HepG2 (cell line): Measurements from ENCODE around the gene CFAP119. TPM values are rescaled to one million over a fixed set of nuclear protein-coding genes. Genes with fewer than 3 reads are reported as not detected.

Experiments
- ATAC-seq: fragments of 200-7000 bp; cut with Tn5 transposase; 3 replicates; pipeline ENCODE4 v1.9.1; 2020; ENCODE audit warnings: mild to moderate bottlenecking, moderate library complexity
- BruUV-seq: library from RNA; stranded (reverse); fragments of 400-500 nt; replicated peaks from 2 replicates; lab custom pipeline; 2021; lab: Mats Ljungman, UMichigan
- CTCF ChIA-PET: fragments of 300-600 bp; formaldehyde crosslinking; extraction: SDS; loops from one replicate; lab custom pipeline; 2021; ENCODE audit warnings: low total read pairs, inconsistent platforms, low intra/inter-chr PET ratio; lab: Yijun Ruan, JAX
- POLR2A ChIA-PET: fragments of 350-600 bp; sonication (Branson Sonifier 250); formaldehyde crosslinking; loops from one replicate; lab custom pipeline; 2020; ENCODE audit warnings: antibody characterized with exemption, inconsistent platforms; lab: Yijun Ruan, JAX
- DNase-seq: peaks from one replicate; pipeline ENCODE4 v3.0.0-alpha.2; 2015; ENCODE audit warnings: low spot score
- FAIRE-seq: peaks from 3 replicates; lab custom pipeline; 2011; peaks lifted over from hg19 to GRCh38; lab: Jason Lieb, UNC
- H2AFZ ChIP-seq: one replicate; pipeline ENCODE4 v1.6.1; 2011; ENCODE audit warnings: low read length, inconsistent platforms
- H3K27ac ChIP-seq: fragments of 300-600 bp; 3 replicates; pipeline ENCODE4 v1.8.0; 2011; ENCODE audit warnings: mixed run types, mild to moderate bottlenecking, mixed read lengths, low read length, inconsistent platforms; ENCODE audit not compliant: insufficient read depth; ENCODE audit errors: extremely low read length
- H3K27me3 ChIP-seq, 2 experiments: fragments of 200-600 bp in 1 of 2; 2 replicates in 1 of 2; 3 replicates in 1 of 2; pipeline versions ENCODE4 v1.6.0 to v1.8.0; 2011; ENCODE audit warnings: low read length in 2 of 2, mild to moderate bottlenecking in 2 of 2, moderate library complexity in 2 of 2, inconsistent platforms in 1 of 2; ENCODE audit not compliant: insufficient read depth in 2 of 2, control insufficient read depth in 1 of 2
- H3K36me3 ChIP-seq, 2 experiments: fragments of 200-600 bp in 1 of 2; replicated peaks in 1 of 2; 2 replicates in 1 of 2; 3 replicates in 1 of 2; pipeline versions ENCODE4 v1.5.1 to v1.8.0; 2011; ENCODE audit warnings: low read length in 2 of 2, inconsistent platforms in 1 of 2; ENCODE audit not compliant: insufficient read depth in 2 of 2, control insufficient read depth in 1 of 2
- H3K4me1 ChIP-seq: 2 replicates; pipeline ENCODE4 v1.5.1; 2012; ENCODE audit warnings: low read length, inconsistent platforms; ENCODE audit not compliant: insufficient read depth
- H3K4me2 ChIP-seq: 2 replicates; pipeline ENCODE4 v1.6.0; 2011; ENCODE audit warnings: low read depth, low read length, inconsistent platforms
- H3K4me3 ChIP-seq, 3 experiments: fragments of 200-600 bp in 1 of 3; sonication (generic), shearing (Covaris generic) in 1 of 3; replicated peaks in 1 of 3; 2 replicates each; pipeline ENCODE4 v1.5.1; 2011 to 2016; ENCODE audit warnings: low read length in 3 of 3, inconsistent platforms in 2 of 3, low read depth in 2 of 3, mild to moderate bottlenecking in 2 of 3, control low read depth in 1 of 3, mixed read lengths in 1 of 3; ENCODE audit not compliant: insufficient read depth in 1 of 3
- H3K79me2 ChIP-seq: one replicate; pipeline ENCODE4 v1.6.1; 2011; ENCODE audit warnings: low read length, inconsistent platforms; ENCODE audit not compliant: insufficient read depth
- H3K9ac ChIP-seq: 2 replicates; pipeline ENCODE4 v1.6.0; 2011; ENCODE audit warnings: mild to moderate bottlenecking, low read depth, low read length, inconsistent platforms; ENCODE audit not compliant: insufficient read depth
- H3K9me3 ChIP-seq: 2 replicates; pipeline ENCODE4 v1.5.1; 2012; ENCODE audit warnings: mild to moderate bottlenecking, low read length
- H4K20me1 ChIP-seq: 2 replicates; pipeline ENCODE4 v1.6.0; 2011; ENCODE audit warnings: inconsistent platforms, mild to moderate bottlenecking, low read length, moderate library complexity; ENCODE audit not compliant: insufficient read depth
- CCAR2 ChIP-seq: fragments of 200-400 bp; formaldehyde crosslinking; optimal IDR thresholded peaks from 2 replicates; pipeline ENCODE3; 2018; ENCODE audit warnings: low read depth, mild to moderate bottlenecking, low read length, moderate library complexity
- RNF2 ChIP-seq: fragments of 450-650 bp; conservative IDR thresholded peaks from 2 replicates; pipeline ENCODE4 v1.6.1; 2016; ENCODE audit warnings: low read depth
- TARDBP ChIP-seq: sonication (generic); formaldehyde crosslinking; IDR thresholded peaks from 2 replicates; pipeline ENCODE4 v1.8.0; 2022; ENCODE audit warnings: mild to moderate bottlenecking, missing genetic modification reagents
- ZNF740 ChIP-seq: sonication (generic); formaldehyde crosslinking; IDR thresholded peaks from 2 replicates; pipeline ENCODE4 v1.4.0; 2020; ENCODE audit warnings: missing genetic modification reagents
- ZNF746 ChIP-seq: sonication (generic); formaldehyde crosslinking; IDR thresholded peaks from 2 replicates; pipeline ENCODE4 v1.8.0; 2022; ENCODE audit warnings: mild to moderate bottlenecking, missing genetic modification reagents
- WGBS: methylation state at CpG from one replicate; pipeline ENCODE4 v1.1.6; 2017; ENCODE audit warnings: low lambda C conversion rate; 5-methylcytosine and 5-hydroxymethylcytosine counted together
- in situ Hi-C: cut with HindIII; loops from 2 replicates; pipeline ENCODE4 v1.10.0; 2017; ENCODE audit warnings: low pct_unique_long_range_greater_than_20kb; ENCODE audit not compliant: extremely low pct_ligation_motif_present
- intact Hi-C: fragments of 100-400 bp; cut with micrococcal nuclease; formaldehyde crosslinking; loops from one replicate; pipeline ENCODE4 v1.10.0; 2022; ENCODE audit not compliant: unreplicated experiment
- polyA plus RNA-seq, 8 experiments: library from polyadenylated mRNA; depleted of rRNA in 3 of 8; stranded (reverse) in 7 of 8; unstranded in 1 of 8; fragments of >200 nt; fragmentation: Illumina TruSeq in 4 of 8; extraction: Trizol in 4 of 8; gene quantifications; 2 replicates each; pipeline versions ENCODE4 v1.2.1 to v1.2.3, GENCODE V29; 2011 to 2016; ENCODE audit warnings: low read depth in 4 of 8, missing spikeins in 1 of 8, mixed read lengths in 1 of 8; ENCODE audit not compliant: insufficient read depth in 1 of 8
- total RNA-seq, 5 experiments: library from RNA; depleted of rRNA; stranded (reverse); fragments of >200 nt; fragmentation: Illumina TruSeq; extraction: Trizol; gene quantifications; 2 replicates each; pipeline ENCODE4 v1.2.3, GENCODE V29; 2016; ENCODE audit warnings: low read depth in 1 of 5
- TF ChIP-seq, protein P1 (sequence below), 2 experiments: fragments of 450-650 bp in 1 of 2; sonication (generic) in 1 of 2; formaldehyde crosslinking; IDR thresholded peaks; 2 replicates each; pipeline versions ENCODE4 v1.5.0 to v1.8.0; 2020 to 2022; ENCODE audit warnings: mild to moderate bottlenecking in 1 of 2, missing genetic modification reagents in 1 of 2
- TF ChIP-seq, protein P2 (sequence below): sonication (generic); formaldehyde crosslinking; IDR thresholded peaks from 2 replicates; pipeline ENCODE4 v1.4.0; 2020; ENCODE audit warnings: low read depth, missing genetic modification reagents

The CFAP119 gene
- total and polyA plus RNA-seq, 2 of the 13 experiments (the other 11 are each of a cell fraction or from before 2014, with no cell fraction given), result 6.4 TPM

DNA sequence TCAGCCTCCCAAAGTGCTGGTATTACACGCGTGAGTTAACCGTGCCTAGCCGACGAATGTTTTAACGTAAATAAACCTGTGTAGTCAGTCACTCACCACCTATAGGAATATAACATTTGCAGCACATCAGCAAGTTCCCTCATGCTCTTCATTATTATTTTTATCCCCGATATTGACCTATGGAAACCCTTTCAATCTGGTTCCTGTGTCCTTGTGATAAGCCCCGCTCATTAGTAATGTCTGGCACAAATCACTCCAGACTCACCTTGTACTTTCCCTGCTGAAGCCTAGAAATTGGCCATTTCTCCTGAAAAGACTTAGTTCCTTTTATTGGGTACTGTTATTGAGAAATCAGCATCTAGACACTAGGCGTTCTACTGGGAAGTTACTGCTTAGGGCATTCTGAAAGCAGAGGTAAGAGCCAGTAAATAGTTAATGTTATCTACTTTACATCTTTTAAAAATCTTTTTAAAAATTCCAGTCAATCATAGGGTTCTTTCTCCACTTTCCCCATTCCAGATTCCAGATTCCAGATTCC, 15.2 kb downstream of the CFAP119 start:
- CTCF ChIA-PET, result no interaction called here

More for the DNA sequence above, 15.2 kb downstream of the CFAP119 start:
- H3K9ac ChIP-seq, result no peak overlapping the region
- H3K4me2 ChIP-seq, result no peak overlapping the region
- FAIRE-seq (no peak), ATAC-seq (no peak), DNase-seq (no peak)
- 98% methylated on average over 9 of the region's 9 CpGs for WGBS
- BruUV-seq, result no TSS peak
- H3K27me3 ChIP-seq, result no peaks in the 10 kb centered on the region
- H3K9me3 ChIP-seq, result no peaks in the 10 kb centered on the region
- in situ Hi-C loops (no loop called here), intact Hi-C loops (loop anchor here (5.0 to 10.0 kb wide), 3 partner anchors 49 to 679 kb away; partner anchors contain the start of genes ALDOA and SRCAP)
- POLR2A ChIA-PET, result interaction anchor here (1.8 to 2.6 kb wide), 8 partner anchors 14 to 376 kb away, joined by 5 to 24 read pairs (median 12); partner anchors contain the start of gene TBC1D10B
- H3K4me3 ChIP-seq, result no peak overlapping the region
- peaks cover 6 to 15% of the 10 kb centered on the region in 2 experiments for H3K36me3 ChIP-seq
- peaks cover 51% of the 10 kb centered on the region for H3K4me1 ChIP-seq
- H4K20me1 ChIP-seq, result no peaks in the 10 kb centered on the region
- H3K79me2 ChIP-seq, result peaks cover 16% of the 10 kb centered on the region
- H3K27ac ChIP-seq, result peak overlapping the region; percentile 77
- H2AFZ ChIP-seq, result no peak overlapping the region
- TF ChIP-seq, protein P1, sequence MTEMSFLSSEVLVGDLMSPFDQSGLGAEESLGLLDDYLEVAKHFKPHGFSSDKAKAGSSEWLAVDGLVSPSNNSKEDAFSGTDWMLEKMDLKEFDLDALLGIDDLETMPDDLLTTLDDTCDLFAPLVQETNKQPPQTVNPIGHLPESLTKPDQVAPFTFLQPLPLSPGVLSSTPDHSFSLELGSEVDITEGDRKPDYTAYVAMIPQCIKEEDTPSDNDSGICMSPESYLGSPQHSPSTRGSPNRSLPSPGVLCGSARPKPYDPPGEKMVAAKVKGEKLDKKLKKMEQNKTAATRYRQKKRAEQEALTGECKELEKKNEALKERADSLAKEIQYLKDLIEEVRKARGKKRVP (CRISPR knock-in tag; IDR thresholded peaks at IDR 0.05), result no peak
- no peak for TF ChIP-seq RNF2
- TF ChIP-seq CCAR2, result no peak
- no peak for TF ChIP-seq ZNF740 (CRISPR knock-in tag)
- TF ChIP-seq, protein P2, sequence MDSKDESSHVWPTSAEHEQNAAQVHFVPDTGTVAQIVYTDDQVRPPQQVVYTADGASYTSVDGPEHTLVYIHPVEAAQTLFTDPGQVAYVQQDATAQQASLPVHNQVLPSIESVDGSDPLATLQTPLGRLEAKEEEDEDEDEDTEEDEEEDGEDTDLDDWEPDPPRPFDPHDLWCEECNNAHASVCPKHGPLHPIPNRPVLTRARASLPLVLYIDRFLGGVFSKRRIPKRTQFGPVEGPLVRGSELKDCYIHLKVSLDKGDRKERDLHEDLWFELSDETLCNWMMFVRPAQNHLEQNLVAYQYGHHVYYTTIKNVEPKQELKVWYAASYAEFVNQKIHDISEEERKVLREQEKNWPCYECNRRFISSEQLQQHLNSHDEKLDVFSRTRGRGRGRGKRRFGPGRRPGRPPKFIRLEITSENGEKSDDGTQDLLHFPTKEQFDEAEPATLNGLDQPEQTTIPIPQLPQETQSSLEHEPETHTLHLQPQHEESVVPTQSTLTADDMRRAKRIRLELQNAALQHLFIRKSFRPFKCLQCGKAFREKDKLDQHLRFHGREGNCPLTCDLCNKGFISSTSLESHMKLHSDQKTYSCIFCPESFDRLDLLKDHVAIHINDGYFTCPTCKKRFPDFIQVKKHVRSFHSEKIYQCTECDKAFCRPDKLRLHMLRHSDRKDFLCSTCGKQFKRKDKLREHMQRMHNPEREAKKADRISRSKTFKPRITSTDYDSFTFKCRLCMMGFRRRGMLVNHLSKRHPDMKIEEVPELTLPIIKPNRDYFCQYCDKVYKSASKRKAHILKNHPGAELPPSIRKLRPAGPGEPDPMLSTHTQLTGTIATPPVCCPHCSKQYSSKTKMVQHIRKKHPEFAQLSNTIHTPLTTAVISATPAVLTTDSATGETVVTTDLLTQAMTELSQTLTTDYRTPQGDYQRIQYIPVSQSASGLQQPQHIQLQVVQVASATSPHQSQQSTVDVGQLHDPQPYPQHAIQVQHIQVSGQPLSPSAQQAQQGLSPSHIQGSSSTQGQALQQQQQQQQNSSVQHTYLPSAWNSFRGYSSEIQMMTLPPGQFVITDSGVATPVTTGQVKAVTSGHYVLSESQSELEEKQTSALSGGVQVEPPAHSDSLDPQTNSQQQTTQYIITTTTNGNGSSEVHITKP (CRISPR knock-in tag), result no peak
- TF ChIP-seq TARDBP, result no peak
- TF ChIP-seq ZNF746 (CRISPR knock-in tag), result no peak
